Duodenal mucosa (tissue), 2 donors: ENCODE measurements around the gene RAD51AP1.
"Not testable (repeated sequence)": the region's sequence is repeated elsewhere in the genome, so short reads cannot be mapped to it uniquely, and the experiment has no call there.

Experiments used
- H3K27ac ChIP-seq: one replicate; pipeline ENCODE4 v1.7.0; 2013; ENCODE audit warnings: low read depth, low read length
- H3K27me3 ChIP-seq, 2 donors: one replicate each; pipeline ENCODE4 v1.7.0; 2013; ENCODE audit warnings: low read length in 2 of 2, control low read depth in 1 of 2; ENCODE audit not compliant: insufficient read depth in 2 of 2, control insufficient read depth in 1 of 2
- H3K36me3 ChIP-seq, 2 donors: one replicate each; pipeline ENCODE4 v1.7.0; 2013; ENCODE audit warnings: low read length in 2 of 2, control low read depth in 1 of 2; ENCODE audit not compliant: insufficient read depth in 2 of 2, control insufficient read depth in 1 of 2
- H3K4me1 ChIP-seq, 2 donors: one replicate each; pipeline ENCODE4 v1.7.0; 2013; ENCODE audit warnings: low read length in 2 of 2, control low read depth in 1 of 2; ENCODE audit not compliant: insufficient read depth in 2 of 2, control insufficient read depth in 1 of 2
- H3K4me3 ChIP-seq, 2 donors: one replicate each; pipeline ENCODE4 v1.7.0; 2013; ENCODE audit warnings: low read length in 2 of 2, low read depth in 1 of 2
- H3K9ac ChIP-seq, 2 donors: one replicate each; pipeline ENCODE4 v1.7.0; 2013; ENCODE audit warnings: low read length in 2 of 2, low read depth in 1 of 2
- H3K9me3 ChIP-seq, 2 donors: one replicate each; pipeline ENCODE4 v1.7.0; 2013; ENCODE audit warnings: low read length in 2 of 2, control low read depth in 1 of 2; ENCODE audit not compliant: control insufficient read depth in 1 of 2

RAD51AP1 gene

GRCh38 chr12:4538207-4539160, at the start of gene RAD51AP1:
RAD51AP1 (plus strand) TSS chr12:4538890; CDS start chr12:4538940, 50 bp downstream.
- H3K4me3 ChIP-seq: peak within 1 kb of the TSS; percentile 86 to 99
- peaks cover 0 to 12% of the 10 kb centered on the region in 2 donors for H3K36me3 ChIP-seq
- no peaks in the 10 kb centered on the region for H3K27me3 ChIP-seq
- H3K9ac ChIP-seq: peak within 1 kb of the TSS; percentile 72 to 94
- H3K27ac ChIP-seq: peak within 1 kb of the TSS; percentile 79
- peaks cover 18 to 21% of the 10 kb centered on the region in 2 donors for H3K4me1 ChIP-seq
- H3K9me3 ChIP-seq: no peaks in the 10 kb centered on the region

GRCh38 chr12:4489556-4489955, 49.1 kb upstream of the RAD51AP1 start:
- peaks cover 10 to 35% of the 10 kb centered on the region in 2 donors for H3K36me3 ChIP-seq
- no peak overlapping the region for H3K4me3 ChIP-seq
- H3K9ac ChIP-seq: no peak overlapping the region
- H3K4me1 ChIP-seq: no peaks in the 10 kb centered on the region
- H3K27ac ChIP-seq: no peak overlapping the region
- H3K27me3 ChIP-seq: no peaks in the 10 kb centered on the region
- no peaks in the 10 kb centered on the region for H3K9me3 ChIP-seq

- Histone ChIP-seq H3K36me3 (peaks cover 10 to 39% of the 10 kb centered on the region in 2 donors), H3K27me3 (no peaks in the 10 kb centered on the region)
These were observed 47.7 kb upstream of the RAD51AP1 start for GRCh38 chr12:4490973-4491372.

GRCh38 chr12:4496145-4496838, 42.4 kb upstream of the RAD51AP1 start:
- no peak overlapping the region for H3K9ac ChIP-seq
- no peaks in the 10 kb centered on the region for H3K4me1 ChIP-seq
- H3K9me3 ChIP-seq: no peaks in the 10 kb centered on the region
- no peaks in the 10 kb centered on the region for H3K27me3 ChIP-seq
- no peak overlapping the region for H3K4me3 ChIP-seq
- H3K36me3 ChIP-seq: peaks cover 6 to 42% of the 10 kb centered on the region in 2 donors
- no peak overlapping the region for H3K27ac ChIP-seq

More at GRCh38 chr12:4490973-4491372, 47.7 kb upstream of the RAD51AP1 start:
- Histone ChIP-seq H3K9me3 (no peaks in the 10 kb centered on the region), H3K4me3 (no peak overlapping the region), H3K4me1 (no peaks in the 10 kb centered on the region), H3K27ac (no peak overlapping the region), H3K9ac (no peak overlapping the region)

- no peaks in the 10 kb centered on the region for H3K4me1 ChIP-seq
- H3K9ac ChIP-seq: no peak overlapping the region
- H3K27ac ChIP-seq: no peak overlapping the region
- no peak overlapping the region for H3K4me3 ChIP-seq
- no peaks in the 10 kb centered on the region for H3K9me3 ChIP-seq
- H3K27me3 ChIP-seq: no peaks in the 10 kb centered on the region
- H3K36me3 ChIP-seq: peaks cover 6 to 49% of the 10 kb centered on the region in 2 donors
These were observed 39.5 kb upstream of the RAD51AP1 start for GRCh38 chr12:4499186-4499585.

- no peaks in the 10 kb centered on the region for H3K4me1 ChIP-seq
- no peaks in the 10 kb centered on the region for H3K9me3 ChIP-seq
- H3K36me3 ChIP-seq: peaks cover 0 to 17% of the 10 kb centered on the region in 2 donors
- no peaks in the 10 kb centered on the region for H3K27me3 ChIP-seq
- no peak overlapping the region for H3K9ac ChIP-seq
- no peak overlapping the region for H3K27ac ChIP-seq
- no peak overlapping the region for H3K4me3 ChIP-seq
These were observed 33.2 kb upstream of the RAD51AP1 start for GRCh38 chr12:4505376-4505986.

GRCh38 chr12:4506430-4506829, 32.3 kb upstream of the RAD51AP1 start:
- Histone ChIP-seq H3K9me3 (no peaks in the 10 kb centered on the region), H3K9ac (no peak overlapping the region), H3K27ac (peak overlapping the region; percentile 20), H3K36me3 (peaks cover 0 to 10% of the 10 kb centered on the region in 2 donors), H3K4me1 (no peaks in the 10 kb centered on the region), H3K4me3 (no peak overlapping the region), H3K27me3 (no peaks in the 10 kb centered on the region)

GRCh38 chr12:4506870-4507269, 31.8 kb upstream of the RAD51AP1 start:
- Histone ChIP-seq H3K4me3 (no peak overlapping the region), H3K4me1 (no peaks in the 10 kb centered on the region)

GRCh38 chr12:4508503-4508902, 30.2 kb upstream of the RAD51AP1 start:
- H3K4me3 ChIP-seq, H3K27me3 ChIP-seq, H3K9me3 ChIP-seq, H3K27ac ChIP-seq, H3K36me3 ChIP-seq, H3K9ac ChIP-seq, H3K4me1 ChIP-seq: not testable (repeated sequence)

More at GRCh38 chr12:4506870-4507269, 31.8 kb upstream of the RAD51AP1 start:
- Histone ChIP-seq H3K27ac (no peak overlapping the region), H3K27me3 (no peaks in the 10 kb centered on the region), H3K9me3 (no peaks in the 10 kb centered on the region), H3K36me3 (peaks cover 0 to 7% of the 10 kb centered on the region in 2 donors), H3K9ac (no peak overlapping the region)

GRCh38 chr12:4509269-4509668, 29.4 kb upstream of the RAD51AP1 start:
- H3K4me3 ChIP-seq, H3K9ac ChIP-seq, H3K27ac ChIP-seq, H3K27me3 ChIP-seq, H3K36me3 ChIP-seq, H3K9me3 ChIP-seq, H3K4me1 ChIP-seq: not testable (repeated sequence)
